WTC11 (cell line): ENCODE data around the gene HNRNPAB.

Experiments used
- CREB1 ChIP-seq: sonication (generic); formaldehyde crosslinking; IDR thresholded peaks from 2 replicates; pipeline ENCODE4 v1.8.0; 2023; ENCODE audit warnings: mild to moderate bottlenecking, missing genetic modification reagents
- CREM ChIP-seq: sonication (generic); formaldehyde crosslinking; IDR thresholded peaks from 2 replicates; pipeline ENCODE4 v1.8.1; 2022; ENCODE audit warnings: mild to moderate bottlenecking, missing genetic modification reagents, moderate library complexity
- ETV6 ChIP-seq: sonication (generic); formaldehyde crosslinking; IDR thresholded peaks from 2 replicates; pipeline ENCODE4 v1.8.1; 2022; ENCODE audit warnings: mild to moderate bottlenecking, missing genetic modification reagents
- FOXK1 ChIP-seq: sonication (generic); formaldehyde crosslinking; IDR thresholded peaks from 2 replicates; pipeline ENCODE4 v1.8.0; 2022; ENCODE audit warnings: mild to moderate bottlenecking, moderate library complexity, missing genetic modification reagents
- MXD4 ChIP-seq: fragments of 250-450 bp; sonication (Bioruptor Pico); IDR thresholded peaks from 2 replicates; pipeline ENCODE4 v1.8.0; 2021; ENCODE audit warnings: mild to moderate bottlenecking, moderate library complexity, borderline replicate concordance
- NFE2L1 ChIP-seq: sonication (generic); formaldehyde crosslinking; IDR thresholded peaks from 2 replicates; pipeline ENCODE4 v1.8.1; 2023; ENCODE audit warnings: missing genetic modification reagents
- SOX15 ChIP-seq: fragments of 250-450 bp; sonication (Bioruptor Pico); IDR thresholded peaks from 2 replicates; pipeline ENCODE4 v1.9.0; 2021; ENCODE audit warnings: mild to moderate bottlenecking
- USF2 ChIP-seq: sonication (generic); formaldehyde crosslinking; IDR thresholded peaks from 2 replicates; pipeline ENCODE4 v1.8.1; 2023; ENCODE audit warnings: mild to moderate bottlenecking, missing genetic modification reagents, moderate library complexity
- ZBTB21 ChIP-seq: sonication (generic); formaldehyde crosslinking; IDR thresholded peaks from 2 replicates; pipeline ENCODE4 v1.8.1; 2023; ENCODE audit warnings: mild to moderate bottlenecking, missing genetic modification reagents, borderline replicate concordance
- ZNF263 ChIP-seq: sonication (generic); formaldehyde crosslinking; IDR thresholded peaks from 2 replicates; pipeline ENCODE4 v1.8.1; 2022; ENCODE audit warnings: low read depth, mild to moderate bottlenecking, moderate library complexity, missing genetic modification reagents
- TF ChIP-seq, protein P1 (sequence below): fragments of 200-600 bp; IDR thresholded peaks from 2 replicates; pipeline ENCODE4 v1.8.0; 2022; ENCODE audit warnings: antibody characterized with exemption
- TF ChIP-seq, protein P2 (sequence below): fragments of 250-450 bp; sonication (Bioruptor Pico); IDR thresholded peaks from 2 replicates; pipeline ENCODE4 v2.1.2; 2022; ENCODE audit warnings: mild to moderate bottlenecking, moderate library complexity

- TF ChIP-seq, protein P1, sequence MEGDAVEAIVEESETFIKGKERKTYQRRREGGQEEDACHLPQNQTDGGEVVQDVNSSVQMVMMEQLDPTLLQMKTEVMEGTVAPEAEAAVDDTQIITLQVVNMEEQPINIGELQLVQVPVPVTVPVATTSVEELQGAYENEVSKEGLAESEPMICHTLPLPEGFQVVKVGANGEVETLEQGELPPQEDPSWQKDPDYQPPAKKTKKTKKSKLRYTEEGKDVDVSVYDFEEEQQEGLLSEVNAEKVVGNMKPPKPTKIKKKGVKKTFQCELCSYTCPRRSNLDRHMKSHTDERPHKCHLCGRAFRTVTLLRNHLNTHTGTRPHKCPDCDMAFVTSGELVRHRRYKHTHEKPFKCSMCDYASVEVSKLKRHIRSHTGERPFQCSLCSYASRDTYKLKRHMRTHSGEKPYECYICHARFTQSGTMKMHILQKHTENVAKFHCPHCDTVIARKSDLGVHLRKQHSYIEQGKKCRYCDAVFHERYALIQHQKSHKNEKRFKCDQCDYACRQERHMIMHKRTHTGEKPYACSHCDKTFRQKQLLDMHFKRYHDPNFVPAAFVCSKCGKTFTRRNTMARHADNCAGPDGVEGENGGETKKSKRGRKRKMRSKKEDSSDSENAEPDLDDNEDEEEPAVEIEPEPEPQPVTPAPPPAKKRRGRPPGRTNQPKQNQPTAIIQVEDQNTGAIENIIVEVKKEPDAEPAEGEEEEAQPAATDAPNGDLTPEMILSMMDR, result no peak
- TF ChIP-seq MXD4 (CRISPR knock-in tag) (no peak), CREM (CRISPR knock-in tag) (no peak), ETV6 (no peak), SOX15 (no peak), CREB1 (CRISPR knock-in tag) (no peak), ZBTB21 (CRISPR knock-in tag) (no peak), ZNF263 (no peak), USF2 (no peak), FOXK1 (CRISPR knock-in tag) (no peak), NFE2L1 (no peak)
- TF ChIP-seq, protein P2, sequence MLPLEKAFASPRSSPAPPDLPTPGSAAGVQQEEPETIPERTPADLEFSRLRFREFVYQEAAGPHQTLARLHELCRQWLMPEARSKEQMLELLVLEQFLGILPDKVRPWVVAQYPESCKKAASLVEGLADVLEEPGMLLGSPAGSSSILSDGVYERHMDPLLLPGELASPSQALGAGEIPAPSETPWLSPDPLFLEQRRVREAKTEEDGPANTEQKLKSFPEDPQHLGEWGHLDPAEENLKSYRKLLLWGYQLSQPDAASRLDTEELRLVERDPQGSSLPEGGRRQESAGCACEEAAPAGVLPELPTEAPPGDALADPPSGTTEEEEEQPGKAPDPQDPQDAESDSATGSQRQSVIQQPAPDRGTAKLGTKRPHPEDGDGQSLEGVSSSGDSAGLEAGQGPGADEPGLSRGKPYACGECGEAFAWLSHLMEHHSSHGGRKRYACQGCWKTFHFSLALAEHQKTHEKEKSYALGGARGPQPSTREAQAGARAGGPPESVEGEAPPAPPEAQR (CRISPR knock-in tag), result no peak
Observed at GRCh38 chr5:178237431-178238312, 33.3 kb downstream of the HNRNPAB start.
